Right kidney (tissue), 1 donor: ENCODE measurements around the gene HBA1.
"Not testable (repeated sequence)": the region's sequence is repeated elsewhere in the genome, so short reads cannot be mapped to it uniquely, and the experiment has no call there.

ENCODE experiments used
- DNase-seq: peaks from one replicate; pipeline ENCODE4 v3.0.0-alpha.2; 2016

HBA1 gene

GRCh38 chr16:154217-155030, 22.1 kb upstream of the HBA1 start:
- DNase-seq, result peak; percentile 52

- no peak for DNase-seq
Measured at GRCh38 chr16:155031-155398, 21.5 kb upstream of the HBA1 start.

GRCh38 chr16:159136-159849, 17.2 kb upstream of the HBA1 start:
- no peak for DNase-seq

- not testable (repeated sequence) for DNase-seq
Measured at GRCh38 chr16:160242-160641, 16.2 kb upstream of the HBA1 start.

GRCh38 chr16:160691-161190, 15.7 kb upstream of the HBA1 start:
- no peak for DNase-seq

- no peak for DNase-seq
Measured at GRCh38 chr16:162271-162991, 14.0 kb upstream of the HBA1 start.

- not testable (repeated sequence) for DNase-seq
Measured at GRCh38 chr16:163139-163538, 13.3 kb upstream of the HBA1 start.

- DNase-seq, result not testable (repeated sequence)
Measured at GRCh38 chr16:163696-164095, 12.8 kb upstream of the HBA1 start.

- not testable (repeated sequence) for DNase-seq
Measured at GRCh38 chr16:164134-164823, 12.2 kb upstream of the HBA1 start.

GRCh38 chr16:164827-165538, 11.5 kb upstream of the HBA1 start:
- no peak for DNase-seq

GRCh38 chr16:165539-166374, 10.7 kb upstream of the HBA1 start, which contains the start of gene HBM:
HBM (plus strand) TSS chr16:165978; CDS start chr16:165998, 20 bp downstream.
- no peak for DNase-seq

GRCh38 chr16:166375-167121, 9.9 kb upstream of the HBA1 start:
- DNase-seq, result no peak

GRCh38 chr16:167122-167690, 9.3 kb upstream of the HBA1 start:
- DNase-seq, result no peak

- DNase-seq, result no peak
Measured at GRCh38 chr16:168424-168823, 8.1 kb upstream of the HBA1 start.

- DNase-seq, result no peak
Measured at GRCh38 chr16:169014-169413, 7.5 kb upstream of the HBA1 start.

GRCh38 chr16:170088-170507, 6.4 kb upstream of the HBA1 start:
- peak; percentile 49 for DNase-seq

- DNase-seq, result no peak
Measured at GRCh38 chr16:170788-171187, 5.7 kb upstream of the HBA1 start.

GRCh38 chr16:172374-172941, 4.0 kb upstream of the HBA1 start, which contains the start of gene HBA2:
HBA2 (plus strand) TSS chr16:172876; CDS start chr16:172913, 37 bp downstream.
- not testable (repeated sequence) for DNase-seq
